ENCODE data around the gene VPS18.

VPS18 gene

DNA sequence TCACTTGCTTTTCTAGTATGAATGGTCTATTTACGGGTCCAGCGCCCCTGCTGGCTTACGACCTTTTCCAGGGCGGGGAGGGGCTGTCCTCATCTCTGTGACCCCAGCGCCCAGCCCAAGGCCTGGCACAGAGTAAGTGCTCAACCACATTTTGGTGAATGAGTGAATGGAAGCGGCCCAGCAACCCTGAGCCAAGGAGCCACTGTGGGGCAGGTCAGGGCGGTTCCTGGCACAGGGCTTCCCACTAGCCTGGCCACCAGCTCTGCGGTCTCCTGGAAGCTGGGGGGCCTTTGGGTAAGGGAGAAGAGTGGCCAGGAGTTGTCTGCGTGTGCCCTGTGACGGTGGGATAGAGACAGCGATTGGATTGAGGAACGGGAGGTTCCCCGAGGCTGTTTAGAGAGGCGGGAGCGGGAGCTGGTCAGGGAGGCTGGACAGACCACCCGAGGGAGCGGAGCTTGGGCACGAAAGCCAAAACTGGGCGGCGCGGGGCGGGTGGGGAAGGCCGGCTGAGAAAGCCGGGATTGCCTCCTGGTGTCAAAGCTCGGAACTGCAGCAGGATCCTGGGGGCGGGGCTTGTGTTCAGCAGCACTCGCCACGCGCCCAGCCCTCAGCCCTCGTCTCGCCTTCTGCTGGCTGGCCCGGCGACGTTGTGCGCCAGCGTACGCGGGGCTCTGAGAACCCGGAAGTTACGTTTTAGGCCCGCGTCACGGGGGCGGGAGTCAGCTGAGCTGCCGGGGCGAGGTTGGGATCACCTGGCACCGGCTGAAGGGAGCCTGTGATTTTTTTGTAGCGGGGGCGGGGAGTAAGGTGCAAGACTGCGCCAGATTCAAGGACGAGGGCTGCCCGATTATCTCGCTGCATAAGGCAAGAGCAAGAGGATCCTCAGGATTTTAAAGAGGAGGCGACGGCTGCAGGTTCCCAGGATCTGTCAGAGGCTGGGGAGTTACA lies at the start of gene VPS18:
Gene VPS18, plus strand, starts transcription at position 718 of the 948 bp plus-strand sequence. CDS start 319 bp downstream, outside the sequence.
- TF ChIP-seq, protein P1, sequence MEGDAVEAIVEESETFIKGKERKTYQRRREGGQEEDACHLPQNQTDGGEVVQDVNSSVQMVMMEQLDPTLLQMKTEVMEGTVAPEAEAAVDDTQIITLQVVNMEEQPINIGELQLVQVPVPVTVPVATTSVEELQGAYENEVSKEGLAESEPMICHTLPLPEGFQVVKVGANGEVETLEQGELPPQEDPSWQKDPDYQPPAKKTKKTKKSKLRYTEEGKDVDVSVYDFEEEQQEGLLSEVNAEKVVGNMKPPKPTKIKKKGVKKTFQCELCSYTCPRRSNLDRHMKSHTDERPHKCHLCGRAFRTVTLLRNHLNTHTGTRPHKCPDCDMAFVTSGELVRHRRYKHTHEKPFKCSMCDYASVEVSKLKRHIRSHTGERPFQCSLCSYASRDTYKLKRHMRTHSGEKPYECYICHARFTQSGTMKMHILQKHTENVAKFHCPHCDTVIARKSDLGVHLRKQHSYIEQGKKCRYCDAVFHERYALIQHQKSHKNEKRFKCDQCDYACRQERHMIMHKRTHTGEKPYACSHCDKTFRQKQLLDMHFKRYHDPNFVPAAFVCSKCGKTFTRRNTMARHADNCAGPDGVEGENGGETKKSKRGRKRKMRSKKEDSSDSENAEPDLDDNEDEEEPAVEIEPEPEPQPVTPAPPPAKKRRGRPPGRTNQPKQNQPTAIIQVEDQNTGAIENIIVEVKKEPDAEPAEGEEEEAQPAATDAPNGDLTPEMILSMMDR (IDR thresholded peaks at IDR 0.05; ENCODE audit: low read depth, low read length) = peak; percentile 93
- peak; percentile 97 for DNase-seq
- Histone ChIP-seq H3K27ac (peak within 1 kb of the TSS; percentile 70), H3K27me3 (ENCODE audit: insufficient read depth, low read depth, severe bottlenecking) (no peaks in the 10 kb centered on the region), H3K36me3 (peaks cover 25% of the 10 kb centered on the region), H3K4me3 (ENCODE audit: low read depth, low read length) (peak within 1 kb of the TSS; percentile 93), H3K9me3 (ENCODE audit: severe bottlenecking) (no peaks in the 10 kb centered on the region)

- H3K27ac ChIP-seq = no peak overlapping the region
- H3K36me3 ChIP-seq = no peaks in the 10 kb centered on the region
- no peak overlapping the region for H3K4me3 ChIP-seq (ENCODE audit: low read depth, low read length)
- TF ChIP-seq, protein P1 (IDR thresholded peaks at IDR 0.05; ENCODE audit: low read depth, low read length) = no peak
- H3K27me3 ChIP-seq (ENCODE audit: insufficient read depth, low read depth, severe bottlenecking) = no peaks in the 10 kb centered on the region
- DNase-seq = no peak
- no peaks in the 10 kb centered on the region for H3K9me3 ChIP-seq (ENCODE audit: severe bottlenecking)
Measured at GRCh38 chr15:40844696-40845030, 49.6 kb upstream of the VPS18 start.

- Histone ChIP-seq H3K4me3 (ENCODE audit: low read depth, low read length) (no peak overlapping the region), H3K36me3 (no peaks in the 10 kb centered on the region), H3K9me3 (ENCODE audit: severe bottlenecking) (no peaks in the 10 kb centered on the region), H3K27ac (no peak overlapping the region), H3K27me3 (ENCODE audit: insufficient read depth, low read depth, severe bottlenecking) (no peaks in the 10 kb centered on the region)
- TF ChIP-seq, protein P1 (IDR thresholded peaks at IDR 0.05; ENCODE audit: low read depth, low read length) = no peak
- DNase-seq = no peak
Measured at GRCh38 chr15:40845036-40845435, 49.2 kb upstream of the VPS18 start.

DNA sequence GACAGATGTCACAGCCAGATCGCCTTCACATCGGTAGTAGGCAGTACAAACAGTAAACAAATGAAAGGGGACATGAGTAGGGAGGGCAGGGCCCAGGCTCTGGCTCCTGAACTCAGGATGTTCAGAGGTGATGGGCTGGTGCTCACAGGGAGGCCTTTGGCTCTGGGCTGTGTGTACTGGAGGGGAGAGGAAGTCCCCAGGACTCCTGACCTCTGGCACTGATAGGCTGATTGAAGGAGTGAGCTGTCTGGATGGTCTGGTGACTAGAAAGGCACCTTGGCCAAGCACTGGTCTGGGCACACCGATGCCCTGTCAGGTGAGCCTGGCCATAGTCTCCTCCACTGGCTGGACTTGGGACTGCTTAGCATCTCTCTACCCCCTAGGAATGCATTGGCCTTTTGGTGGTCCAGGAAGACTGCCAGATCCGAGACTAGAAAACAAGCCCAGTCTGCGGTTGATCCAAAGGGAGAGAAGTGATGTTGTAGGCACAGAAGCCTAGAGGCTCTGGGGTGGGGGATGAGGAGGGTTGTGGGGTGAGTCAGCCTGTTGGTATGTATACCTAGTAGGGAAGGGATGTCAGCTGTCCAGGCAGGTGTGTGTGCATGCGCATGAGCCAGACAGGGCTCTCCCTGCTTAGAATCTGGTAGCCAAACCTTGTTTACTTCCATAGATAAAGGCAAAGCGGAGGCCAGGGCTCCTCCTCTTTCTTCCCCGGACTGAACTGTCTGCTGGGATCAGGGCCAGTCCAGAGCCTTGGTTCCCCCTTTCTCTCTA lies 48.6 kb upstream of the VPS18 start:
- no peaks in the 10 kb centered on the region for H3K9me3 ChIP-seq (ENCODE audit: severe bottlenecking)
- no peak for DNase-seq
- H3K27ac ChIP-seq = no peak overlapping the region
- H3K27me3 ChIP-seq (ENCODE audit: insufficient read depth, low read depth, severe bottlenecking) = no peaks in the 10 kb centered on the region
- H3K4me3 ChIP-seq (ENCODE audit: low read depth, low read length) = no peak overlapping the region
- TF ChIP-seq, protein P1 (IDR thresholded peaks at IDR 0.05; ENCODE audit: low read depth, low read length) = no peak
- H3K36me3 ChIP-seq = no peaks in the 10 kb centered on the region

DNA sequence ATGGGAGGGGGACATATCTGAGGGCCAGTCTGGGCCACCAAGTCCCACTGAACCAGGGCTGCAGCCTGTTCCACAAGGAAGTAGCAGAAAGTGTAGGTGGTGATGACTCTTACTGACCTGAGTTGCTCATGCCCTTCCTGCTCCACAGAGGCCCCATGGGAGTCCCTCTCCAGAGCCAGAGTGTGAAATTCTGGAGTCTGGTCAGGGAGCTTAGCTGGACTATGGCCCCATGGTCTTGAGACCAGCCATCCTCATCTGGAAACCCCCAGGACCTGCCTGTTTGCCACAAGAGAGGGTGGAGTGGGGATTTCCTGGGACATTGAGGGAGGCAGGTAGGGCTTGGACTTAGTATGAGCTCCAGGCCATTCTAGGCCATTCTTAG lies 47.4 kb upstream of the VPS18 start:
- Histone ChIP-seq H3K36me3 (no peaks in the 10 kb centered on the region), H3K9me3 (ENCODE audit: severe bottlenecking) (no peaks in the 10 kb centered on the region), H3K4me3 (ENCODE audit: low read depth, low read length) (no peak overlapping the region), H3K27me3 (ENCODE audit: insufficient read depth, low read depth, severe bottlenecking) (no peaks in the 10 kb centered on the region), H3K27ac (peak overlapping the region; percentile 40; the same call in 1 of the 2 replicates)
- no peak for DNase-seq
- TF ChIP-seq, protein P1 (IDR thresholded peaks at IDR 0.05; ENCODE audit: low read depth, low read length) = no peak

Measured in WERI-Rb-1 (cell line).